Left ventricle myocardium superior (tissue), 1 donor: Measurements from ENCODE around the gene CTIF. TPM values are rescaled to one million over a fixed set of nuclear protein-coding genes. Genes with fewer than 3 reads are reported as not detected.

Experiments
- ATAC-seq: fragments of 200-7000 bp; cut with Tn5 transposase; one replicate; pipeline ENCODE4 v1.9.1; 2020; ENCODE audit warnings: mild to moderate bottlenecking, moderate library complexity
- DNase-seq: peaks from one replicate; pipeline ENCODE4 v3.0.0-alpha.2; 2020
- intact Hi-C: fragments of 100-400 bp; cut with micrococcal nuclease; formaldehyde crosslinking; loops from one replicate; pipeline ENCODE4 v1.11.0; 2022
- total RNA-seq: library from RNA; stranded (reverse); fragmentation: NEBNext Ultra II Directional; extraction: Animal tissue kit (Norgen Biotek cat#: 25700); gene quantifications from one replicate; pipeline ENCODE4 v1.2.1, GENCODE V29; 2021
- donor health status: DM: no; HTN: yes; CAD: no; lungs with severe emphysema.

The CTIF gene
- total RNA-seq, 1 donor from 2014 or later, result 59.9 TPM

DNA sequence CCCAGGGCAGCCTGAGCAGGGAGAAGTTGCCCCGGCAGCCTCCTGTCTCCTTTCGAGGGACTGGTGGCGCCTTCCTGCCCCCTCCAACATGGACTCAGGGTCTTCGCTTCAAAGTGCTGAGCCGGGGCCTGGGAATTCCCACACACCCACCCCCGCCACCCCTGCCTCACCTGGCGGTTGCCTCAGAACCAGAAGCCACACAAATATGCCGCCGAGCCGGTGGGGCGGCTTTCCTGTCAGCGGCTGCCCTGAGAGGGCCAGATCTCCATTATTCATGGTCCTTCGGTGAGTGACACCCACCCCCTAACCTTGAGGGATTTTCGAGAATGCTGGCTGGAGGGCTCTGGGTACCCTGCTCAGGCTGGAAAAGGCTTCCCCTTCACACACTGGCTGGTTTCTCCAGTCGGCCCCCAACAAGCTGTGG lies 340.2 kb downstream of the CTIF start:
- DNase-seq (no peak), ATAC-seq (no peak)
- intact Hi-C loops, result no loop called here

DNA sequence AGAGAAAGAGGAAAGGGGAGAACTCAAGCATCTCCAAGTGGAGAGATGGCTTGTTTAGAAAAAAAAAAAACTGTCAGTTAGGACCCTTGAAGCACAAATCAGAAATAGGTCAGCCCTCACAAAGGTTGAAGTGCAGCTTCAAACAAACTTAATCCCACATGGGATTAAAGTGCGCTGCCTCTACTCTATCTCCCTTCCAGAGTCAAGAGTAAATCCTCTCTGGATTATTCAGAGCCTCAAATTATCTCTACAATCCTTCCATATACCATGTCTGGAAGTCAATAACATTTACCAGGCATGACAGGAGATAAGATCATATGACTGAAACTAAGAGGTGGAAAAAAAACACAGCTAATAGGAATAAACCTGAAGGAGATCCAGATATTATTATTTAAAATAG lies 342.1 kb downstream of the CTIF start:
- DNase-seq, result no peak
- no peak for ATAC-seq
- intact Hi-C loops, result no loop called here

DNA sequence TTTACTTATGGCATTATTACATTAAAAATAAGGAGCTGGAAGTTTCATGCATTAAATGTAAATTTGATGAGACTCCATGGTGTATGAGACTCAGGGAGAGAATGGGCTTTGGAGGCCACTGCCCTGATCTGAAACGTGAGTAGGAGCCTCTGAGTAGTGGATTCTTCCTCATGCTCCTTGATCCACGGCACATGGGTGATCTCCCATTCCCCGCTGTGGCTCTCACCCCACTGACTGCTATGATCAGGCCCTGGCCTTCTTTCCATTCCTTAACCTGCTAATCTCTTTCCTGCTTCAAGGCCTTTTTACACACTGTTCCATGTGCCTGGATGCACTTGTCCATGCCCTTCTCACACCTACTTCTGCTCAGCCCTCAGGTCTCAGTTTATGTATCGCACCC lies 343.5 kb downstream of the CTIF start:
- DNase-seq (no peak), ATAC-seq (no peak)
- intact Hi-C loops, result no loop called here

DNA sequence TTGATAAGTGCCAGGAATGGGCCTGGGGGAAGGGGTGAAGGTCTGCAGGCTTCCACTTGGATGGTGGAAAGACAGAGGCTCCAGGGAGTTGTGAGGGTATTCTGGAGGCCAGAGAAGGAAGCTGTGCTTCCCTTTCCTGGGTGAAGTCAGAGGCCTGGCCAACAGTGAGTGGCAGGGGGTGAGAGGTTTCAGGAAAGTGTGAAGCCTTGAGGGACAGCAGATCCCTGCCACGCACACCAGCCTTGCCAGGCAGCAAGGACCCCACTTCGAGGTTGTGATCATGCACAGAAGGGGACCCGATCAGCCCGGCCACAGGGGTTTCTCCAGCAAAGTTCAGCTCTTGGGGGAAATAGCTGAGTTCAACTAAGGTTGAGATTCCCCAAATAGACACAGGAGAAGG lies 345.5 kb downstream of the CTIF start:
- DNase-seq, result no peak
- ATAC-seq, result no peak
- intact Hi-C loops, result no loop called here

DNA sequence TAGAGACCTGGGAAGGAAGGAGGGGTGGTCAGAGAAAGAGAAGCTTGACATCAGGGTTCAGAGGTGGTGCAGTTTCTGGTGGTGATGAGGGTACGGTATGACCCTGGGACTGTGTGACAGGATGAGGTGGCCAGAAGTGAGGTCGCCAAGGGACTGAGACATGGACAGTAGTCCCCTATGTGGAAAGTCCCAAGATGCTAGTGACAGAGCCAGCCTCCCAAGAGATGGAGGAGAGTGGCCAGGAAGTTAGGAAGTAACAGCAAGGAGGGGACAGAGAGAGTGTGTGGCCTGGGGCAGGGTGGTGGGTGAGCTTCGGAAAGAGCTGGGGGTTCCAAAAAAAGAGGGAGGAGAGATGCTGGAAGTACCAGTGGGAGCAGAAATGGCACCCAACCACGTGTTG lies 345.9 kb downstream of the CTIF start:
- DNase-seq (no peak), ATAC-seq (no peak)
- intact Hi-C loops, result no loop called here

DNA sequence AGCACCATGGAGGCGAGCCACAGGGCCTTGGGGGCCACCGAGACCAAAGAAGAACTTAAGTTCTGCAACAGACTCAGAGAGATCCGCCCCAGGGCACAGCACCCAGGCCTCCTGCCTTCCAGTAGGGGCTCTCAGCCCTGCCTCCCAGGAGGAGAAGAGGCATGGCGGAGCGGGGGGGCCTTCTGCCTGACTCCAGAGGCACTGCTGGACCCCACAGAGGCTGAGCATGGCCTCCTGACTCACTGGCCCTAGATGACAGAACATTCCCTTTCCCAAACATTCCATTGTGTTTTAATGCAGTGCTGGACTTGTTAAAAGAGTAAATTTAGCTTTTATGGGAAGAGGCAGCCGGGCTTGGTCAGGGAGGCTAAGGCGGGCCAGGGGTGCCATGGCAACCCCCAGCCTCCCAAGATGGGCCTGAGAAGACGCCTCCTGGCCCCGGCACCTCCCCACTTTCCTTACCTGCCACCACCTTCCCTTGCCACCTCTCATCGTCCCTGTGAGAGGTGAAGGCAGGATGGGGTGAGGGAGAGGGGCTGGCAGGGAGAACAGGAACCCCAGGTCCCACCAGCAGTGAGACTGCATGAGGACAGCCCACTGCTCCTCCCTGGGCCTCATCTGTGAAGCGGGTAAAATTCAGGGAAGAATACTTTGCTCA lies 346.6 kb downstream of the CTIF start:
- no peak for ATAC-seq
- no peak for DNase-seq
- intact Hi-C loops, result no loop called here

DNA sequence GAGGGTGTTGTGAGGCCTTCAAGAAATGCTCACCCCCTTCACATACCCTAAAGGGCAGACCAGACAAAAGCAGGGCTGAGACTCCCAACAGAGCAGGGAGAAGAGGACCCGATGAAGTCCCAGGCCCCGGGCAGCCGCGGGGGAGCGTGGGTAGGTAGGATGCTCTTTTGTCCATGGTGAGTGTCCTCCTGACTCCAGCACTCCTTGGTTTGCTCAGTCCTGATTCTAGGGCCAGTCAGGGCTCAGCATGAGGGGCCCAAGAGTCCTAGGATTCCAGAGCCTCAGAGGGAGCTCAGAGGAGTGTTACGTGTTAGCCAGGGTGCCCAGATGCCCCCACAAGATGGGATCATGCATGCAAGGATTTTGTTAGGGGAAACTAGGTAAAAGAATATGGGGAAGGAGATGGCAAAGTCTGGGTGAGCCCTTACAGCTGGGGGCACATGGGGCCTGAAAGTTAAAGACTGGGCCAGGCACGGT lies 347.1 kb downstream of the CTIF start:
- DNase-seq (no peak), ATAC-seq (no peak)
- intact Hi-C loops, result no loop called here

DNA sequence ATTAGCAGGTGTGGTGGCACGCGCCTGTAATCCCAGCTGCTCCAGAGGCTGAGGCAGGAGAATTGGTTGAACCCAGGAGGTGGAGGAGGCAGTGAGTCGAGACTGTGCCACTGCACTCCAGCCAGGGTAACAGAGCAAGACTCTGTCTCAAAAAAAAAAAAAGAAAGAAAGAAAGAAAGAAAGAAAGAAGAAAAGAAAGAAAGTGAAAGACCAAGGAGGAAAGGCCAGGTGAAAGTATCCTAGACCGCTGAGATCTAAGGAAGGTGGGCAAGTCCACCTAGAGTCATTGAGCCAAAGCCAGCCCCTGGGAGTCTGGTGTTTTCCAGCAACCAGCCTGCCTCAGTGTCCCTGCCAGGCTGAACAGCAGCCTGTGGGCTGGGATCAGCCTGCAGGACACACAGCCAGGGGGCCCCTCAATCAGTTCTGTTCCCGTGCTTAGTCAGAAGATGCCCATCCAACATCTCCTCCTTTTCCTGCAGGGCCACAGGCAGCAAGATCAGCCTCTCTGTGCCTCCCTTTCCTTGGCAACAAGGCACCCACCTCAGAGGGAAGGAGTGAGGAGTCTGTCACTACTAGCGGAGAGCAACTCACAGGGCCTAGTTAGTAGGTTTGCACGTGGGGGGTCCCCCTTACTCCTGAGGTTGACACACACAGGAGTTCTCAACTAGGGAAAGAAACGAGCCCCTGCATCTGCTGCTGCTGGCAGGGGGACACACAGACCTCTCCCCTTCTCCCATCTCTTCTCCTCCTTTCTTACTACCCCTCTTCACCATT lies 347.9 kb downstream of the CTIF start:
- intact Hi-C loops, result no loop called here
- DNase-seq (no peak), ATAC-seq (no peak)

DNA sequence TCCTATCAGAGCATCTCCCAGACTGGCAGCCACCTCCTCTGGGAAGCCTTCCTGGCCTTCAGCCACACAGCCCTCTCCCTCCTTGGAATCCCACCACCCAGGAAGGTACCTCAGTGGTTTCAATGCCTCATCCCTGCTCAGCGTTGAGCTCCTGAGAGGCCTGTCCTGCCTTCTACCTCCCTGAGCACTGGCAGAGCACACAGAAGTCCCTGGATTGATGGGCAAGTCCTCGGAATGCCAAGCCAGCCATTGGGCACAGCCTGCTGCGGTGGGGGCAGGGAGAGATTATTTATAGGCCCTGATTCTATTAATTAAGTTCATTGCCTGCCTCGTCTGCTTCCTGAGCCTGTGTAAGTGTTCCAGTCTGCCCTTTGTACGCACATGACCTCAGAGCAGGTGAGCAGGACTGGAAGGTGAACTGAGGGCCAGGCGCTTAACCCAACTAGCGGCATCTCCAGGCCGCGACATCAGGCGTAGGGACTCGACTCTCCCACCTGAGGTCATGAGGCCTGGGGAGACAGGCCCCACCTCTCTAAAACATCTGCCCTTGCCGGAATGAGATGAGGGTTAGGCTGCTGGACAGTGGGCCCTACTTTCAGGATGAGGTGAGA lies 348.6 kb downstream of the CTIF start:
- intact Hi-C loops, result no loop called here
- DNase-seq (no peak), ATAC-seq (peak; percentile 13)

DNA sequence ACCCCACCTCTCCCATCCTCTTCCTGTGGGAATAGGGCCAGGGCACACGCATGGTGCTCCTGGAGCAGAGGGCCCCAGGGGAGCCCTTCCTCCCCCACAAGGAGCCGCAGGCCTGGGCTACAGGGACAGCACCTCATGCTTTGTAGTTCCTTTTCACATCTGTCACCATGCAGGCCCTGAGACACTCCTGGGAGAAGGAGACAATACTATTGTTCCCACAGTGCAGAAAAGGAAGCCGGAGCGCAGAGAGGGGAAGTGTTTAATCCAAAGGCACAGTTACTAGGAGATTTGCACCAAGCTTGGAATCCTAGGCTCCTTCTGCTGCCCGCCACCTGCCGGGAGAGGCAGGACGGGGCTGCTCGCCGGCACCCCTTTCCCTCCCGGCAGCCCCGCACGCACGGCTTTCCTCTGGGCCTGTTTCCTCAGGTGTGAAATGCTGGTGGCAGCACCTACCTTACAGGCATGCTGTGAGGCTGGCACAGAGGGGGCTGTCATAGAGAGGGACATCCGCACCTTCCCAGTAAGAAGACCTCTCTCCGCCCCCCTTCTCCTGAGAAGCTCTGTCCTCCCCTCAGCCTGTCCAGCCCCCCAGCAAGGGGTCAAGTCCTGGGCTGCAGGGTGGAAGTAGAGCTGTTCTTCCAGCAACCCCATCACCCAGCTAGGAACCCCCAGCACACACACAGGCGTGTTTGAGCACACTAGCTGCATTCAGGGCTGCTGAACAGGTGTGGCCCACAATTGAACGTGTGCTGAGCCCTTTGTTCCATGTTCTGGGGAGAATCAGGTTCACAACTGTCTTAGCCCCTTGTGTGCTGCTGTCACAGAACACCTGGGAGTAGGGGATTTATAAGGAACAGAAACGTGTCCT lies 349.3 kb downstream of the CTIF start:
- DNase-seq (no peak), ATAC-seq (peak; percentile 56)
- intact Hi-C loops, result no loop called here

DNA sequence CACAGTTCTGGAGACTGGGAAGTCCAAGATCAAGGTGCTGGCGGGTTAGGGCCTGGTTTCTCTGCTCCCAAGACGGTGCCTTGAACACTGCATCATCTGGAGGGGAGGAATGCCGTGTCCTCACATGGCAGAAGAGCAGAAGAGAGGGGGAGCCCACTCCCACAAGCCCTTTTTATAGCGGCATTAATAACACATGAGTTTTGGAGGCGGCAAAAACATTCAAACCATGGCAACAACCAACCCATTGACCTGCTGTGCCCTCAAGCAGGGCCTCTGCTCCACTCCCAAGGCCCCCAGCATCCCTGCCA lies 349.9 kb downstream of the CTIF start:
- DNase-seq, result no peak
- intact Hi-C loops, result no loop called here
- no peak for ATAC-seq

DNA sequence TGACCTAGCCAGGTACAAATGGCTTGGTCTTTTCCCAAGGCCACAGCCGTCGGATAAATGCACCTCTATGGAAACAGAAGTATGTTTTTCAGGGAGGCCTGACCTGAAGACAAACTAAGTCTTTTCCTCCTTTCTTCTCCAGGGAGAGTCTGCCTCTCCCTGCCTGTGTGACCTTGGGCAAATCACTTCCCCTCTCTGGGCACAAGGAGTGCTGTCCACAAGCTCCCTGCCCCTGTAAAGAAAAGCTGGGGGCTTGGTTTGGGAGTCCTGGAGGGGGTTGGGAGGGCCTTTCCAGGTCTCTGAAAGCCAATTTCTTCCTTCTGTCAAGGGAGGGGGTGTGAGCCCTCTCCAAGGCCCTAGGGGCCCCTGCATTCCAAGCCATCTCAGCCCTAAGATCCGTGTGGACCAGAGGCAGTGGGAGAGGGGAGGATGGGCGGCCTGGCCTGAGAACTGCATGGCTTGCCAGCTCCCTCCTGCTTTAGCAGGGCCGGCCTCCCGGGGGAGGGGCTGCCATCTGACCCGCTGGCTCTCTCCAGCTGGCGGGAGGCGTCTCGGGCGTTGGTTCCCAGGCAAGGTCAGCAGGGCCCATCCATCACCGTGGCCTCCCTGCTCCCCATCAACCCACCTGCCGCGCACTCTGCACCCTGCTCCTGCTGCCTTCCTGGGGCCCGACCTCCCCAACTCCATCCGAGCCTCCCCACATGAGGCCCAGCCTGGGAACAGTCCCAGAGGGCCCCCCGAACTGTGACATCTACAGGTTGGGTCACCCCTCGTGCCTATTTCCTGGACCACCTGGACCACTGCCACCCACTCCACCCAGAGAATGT lies 350.5 kb downstream of the CTIF start:
- intact Hi-C loops, result no loop called here
- peak; percentile 72 for DNase-seq

DNA sequence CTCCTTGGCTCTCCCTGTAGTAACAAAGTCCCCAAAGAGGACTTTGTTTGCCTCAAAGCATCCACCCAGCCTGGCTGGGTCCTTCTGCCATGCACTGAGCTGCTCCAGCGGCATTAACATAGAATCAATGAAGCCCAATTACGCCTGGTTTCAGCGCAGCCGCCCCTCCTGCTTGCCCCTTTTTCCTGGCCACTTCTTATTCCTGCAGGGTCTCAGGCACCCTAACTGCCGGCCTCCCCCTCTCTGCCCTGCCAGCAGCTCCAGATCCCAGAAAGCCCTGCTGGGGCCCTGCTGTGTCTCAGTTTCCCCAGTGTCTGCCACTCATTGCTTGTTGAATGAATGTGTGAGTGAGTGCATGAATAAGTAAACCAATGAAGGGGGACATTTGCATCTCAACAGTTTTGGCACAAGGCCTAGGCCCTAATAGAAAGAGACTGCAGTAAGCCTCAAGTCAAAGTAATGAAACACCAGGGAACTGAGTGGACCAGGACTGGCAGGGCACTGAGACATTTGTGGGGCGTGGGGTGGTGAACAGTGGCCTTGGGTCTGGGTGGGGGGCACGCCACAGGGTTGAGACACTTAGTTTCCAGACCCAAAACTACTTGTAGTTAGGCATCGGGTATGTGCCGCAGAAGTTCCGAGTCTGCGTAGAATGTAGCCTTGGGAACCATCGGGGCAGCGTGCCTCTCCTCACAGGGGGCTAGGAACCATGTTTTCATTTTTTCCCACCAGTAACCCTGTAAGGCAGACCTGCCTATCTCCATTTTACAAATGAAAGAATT lies 351.3 kb downstream of the CTIF start:
- no peak for DNase-seq
- intact Hi-C loops, result no loop called here
- no peak for ATAC-seq

More for the DNA sequence above, 350.5 kb downstream of the CTIF start:
- peak; percentile 64 for ATAC-seq

DNA sequence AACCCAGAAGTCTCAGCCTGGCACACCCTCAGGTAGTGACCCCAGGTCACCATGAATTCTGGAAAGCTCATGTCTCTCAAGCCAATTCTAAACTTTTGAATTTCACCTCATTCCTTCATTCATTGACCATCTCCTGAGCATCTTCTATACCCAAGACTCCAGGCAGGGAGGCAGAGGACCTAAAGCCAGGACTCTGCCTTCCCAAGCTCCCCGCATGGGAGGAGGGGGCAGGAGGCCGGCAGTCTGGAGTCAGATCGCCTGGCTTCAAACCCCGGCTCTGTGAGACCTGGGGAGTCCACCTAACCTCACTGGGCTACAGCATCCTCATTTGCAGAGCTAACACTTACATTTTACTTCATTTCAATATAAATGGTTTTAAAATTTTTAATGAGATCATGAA lies 352.9 kb downstream of the CTIF start:
- no peak for DNase-seq
- ATAC-seq, result no peak
- intact Hi-C loops, result no loop called here

DNA sequence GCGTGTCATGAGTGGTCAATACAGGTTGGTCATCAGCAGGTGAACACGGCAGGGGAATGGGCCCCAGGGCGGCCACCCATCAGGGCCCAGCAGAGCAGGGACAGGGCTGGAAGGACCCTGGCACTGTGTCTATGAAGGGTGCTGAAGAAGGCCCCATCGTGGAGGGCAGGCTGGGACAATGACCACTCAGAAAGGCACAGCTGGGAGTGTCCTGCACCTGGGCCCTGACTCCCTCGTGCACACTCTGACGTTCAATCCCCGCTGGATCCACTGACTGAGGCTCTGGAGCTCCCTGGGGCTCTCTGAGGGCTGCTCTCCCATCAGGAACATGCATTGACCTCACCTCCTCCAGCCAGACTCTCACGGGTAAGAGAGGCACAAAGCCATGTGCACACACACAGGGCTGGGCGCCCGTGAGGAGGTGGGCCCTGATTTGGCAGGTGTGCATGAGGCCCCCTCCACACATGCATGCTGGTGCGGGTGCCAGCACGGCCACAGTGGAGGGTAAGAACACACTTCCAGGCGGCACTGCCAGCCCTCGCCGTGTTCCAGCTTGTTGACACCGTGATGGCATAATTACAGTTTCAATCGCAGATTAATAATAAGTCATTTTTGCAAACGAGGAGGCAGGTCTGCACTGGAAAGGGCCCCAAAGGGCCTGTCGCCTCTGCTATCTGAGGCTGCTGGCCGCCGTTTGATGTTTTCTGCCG lies 353.5 kb downstream of the CTIF start:
- DNase-seq (no peak), ATAC-seq (no peak)
- intact Hi-C loops, result no loop called here

DNA sequence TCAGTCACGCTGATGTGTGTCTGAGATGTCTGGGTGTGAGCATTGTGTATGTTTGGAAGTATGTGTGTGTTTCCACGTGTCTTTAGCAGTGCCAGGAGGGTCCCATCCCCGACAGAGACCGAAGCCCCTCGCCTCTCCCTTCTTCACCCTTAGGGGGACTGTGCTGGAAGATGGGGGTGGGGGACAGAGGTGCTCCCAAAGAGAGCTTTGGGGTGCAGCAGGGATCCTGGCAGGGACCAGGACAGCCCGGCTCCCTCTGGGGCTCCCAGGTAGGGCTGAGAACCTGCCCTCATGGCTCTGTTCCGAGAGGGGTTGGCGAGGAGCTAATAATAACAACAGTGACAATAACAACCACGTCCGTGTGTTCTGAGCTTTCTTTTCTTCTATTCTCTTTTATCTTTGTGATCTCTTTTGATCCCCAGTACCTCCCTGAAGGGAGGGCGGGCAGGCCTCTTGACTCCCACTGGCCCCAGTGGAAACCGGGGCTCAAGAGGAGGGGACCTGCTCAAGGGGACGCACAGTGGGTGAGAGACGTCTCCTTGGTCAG lies 354.3 kb downstream of the CTIF start:
- intact Hi-C loops, result no loop called here
- DNase-seq, result no peak
- no peak for ATAC-seq
